IMR-90 (cell line): Measurements from ENCODE around the gene HAGH. TPM values are rescaled to one million over a fixed set of nuclear protein-coding genes. Genes with fewer than 3 reads are reported as not detected.

ENCODE experiments used
- ATAC-seq: fragments of 200-7000 bp; cut with Tn5 transposase; 2 replicates; pipeline ENCODE4 v1.9.1; 2020; ENCODE audit warnings: low read depth, mild to moderate bottlenecking, moderate library complexity
- BruUV-seq: library from RNA; stranded (reverse); fragments of 400-500 nt; replicated peaks from 2 replicates; lab custom pipeline; 2021; lab: Mats Ljungman, UMichigan
- CTCF ChIA-PET: fragments of 300-600 bp; formaldehyde crosslinking; extraction: SDS; loops from one replicate; lab custom pipeline; 2021; ENCODE audit warnings: antibody characterized with exemption; lab: Yijun Ruan, JAX
- POLR2A ChIA-PET: fragments of 300-600 bp; sonication (Branson Sonifier 250); formaldehyde crosslinking; loops from one replicate; lab custom pipeline; 2022; ENCODE audit warnings: antibody characterized with exemption; ENCODE audit not compliant: unreplicated experiment; lab: Charles Lee
- DNase-seq: peaks from one replicate; pipeline ENCODE4 v3.0.0; 2013
- H2AFZ ChIP-seq: replicated peaks from 2 replicates; pipeline ENCODE3; 2013; ENCODE audit warnings: low read length, mild to moderate bottlenecking; ENCODE audit not compliant: poor library complexity
- H2AK5ac ChIP-seq: 2 replicates; pipeline ENCODE4 v1.6.1; 2013; ENCODE audit warnings: low read depth, low read length, inconsistent platforms
- H2AK9ac ChIP-seq: replicated peaks from 2 replicates; pipeline ENCODE3; 2013; ENCODE audit warnings: mild to moderate bottlenecking, low read depth, low read length, moderate library complexity; ENCODE audit not compliant: poor library complexity
- H2BK120ac ChIP-seq: 2 replicates; pipeline ENCODE4 v1.6.1; 2013; ENCODE audit warnings: low read depth, low read length, inconsistent platforms
- H2BK15ac ChIP-seq: 3 replicates; pipeline ENCODE4 v1.6.1; 2013; ENCODE audit warnings: low read depth, low read length, inconsistent platforms
- H2BK20ac ChIP-seq: 2 replicates; pipeline ENCODE4 v1.6.1; 2013; ENCODE audit warnings: low read depth, mild to moderate bottlenecking, inconsistent platforms, low read length, moderate library complexity
- H2BK5ac ChIP-seq: 2 replicates; pipeline ENCODE4 v1.6.1; 2013; ENCODE audit warnings: mild to moderate bottlenecking, low read depth, low read length, inconsistent platforms; ENCODE audit not compliant: poor library complexity, severe bottlenecking
- H3K14ac ChIP-seq: replicated peaks from 2 replicates; pipeline ENCODE4 v1.6.1; 2013; ENCODE audit warnings: low read depth, low read length, inconsistent platforms
- H3K18ac ChIP-seq: 2 replicates; pipeline ENCODE4 v1.6.1; 2013; ENCODE audit warnings: low read depth, low read length, control low read depth
- H3K23ac ChIP-seq: 2 replicates; pipeline ENCODE4 v1.6.1; 2013; ENCODE audit warnings: low read depth, low read length, inconsistent platforms
- H3K27ac ChIP-seq: 2 replicates; pipeline ENCODE4 v1.5.1; 2013; ENCODE audit warnings: mild to moderate bottlenecking, control low read depth, low read length; ENCODE audit not compliant: insufficient read depth
- H3K27me3 ChIP-seq: 2 replicates; pipeline ENCODE4 v1.6.1; 2013; ENCODE audit warnings: low read length; ENCODE audit not compliant: control insufficient read depth, insufficient read depth
- H3K36me3 ChIP-seq: 2 replicates; pipeline ENCODE4 v1.6.1; 2013; ENCODE audit warnings: low read length, mixed read lengths; ENCODE audit not compliant: control insufficient read depth, insufficient read depth
- H3K4ac ChIP-seq: 2 replicates; pipeline ENCODE4 v1.6.1; 2013; ENCODE audit warnings: low read depth, low read length, inconsistent platforms
- H3K4me1 ChIP-seq: 2 replicates; pipeline ENCODE4 v1.6.1; 2013; ENCODE audit warnings: low read length, mixed read lengths; ENCODE audit not compliant: control insufficient read depth, insufficient read depth
- H3K4me2 ChIP-seq: 2 replicates; pipeline ENCODE4 v1.6.1; 2013; ENCODE audit warnings: low read depth, mild to moderate bottlenecking, control low read depth, low read length, moderate library complexity
- H3K4me3 ChIP-seq: 2 replicates; pipeline ENCODE4 v1.5.1; 2013; ENCODE audit warnings: low read depth, mild to moderate bottlenecking, control low read depth, low read length, moderate library complexity; ENCODE audit not compliant: insufficient read depth
- H3K56ac ChIP-seq: 2 replicates; pipeline ENCODE4 v1.6.1; 2013; ENCODE audit warnings: low read length, inconsistent platforms; ENCODE audit not compliant: insufficient read depth; ENCODE audit errors: extremely low read depth
- H3K79me1 ChIP-seq, 2 experiments: 2 replicates each; pipeline ENCODE4 v1.6.1; 2013; ENCODE audit warnings: low read length in 2 of 2, inconsistent platforms in 1 of 2, low read depth in 1 of 2
- H3K9ac ChIP-seq: 2 replicates; pipeline ENCODE4 v1.6.1; 2013; ENCODE audit warnings: low read depth, low read length, control low read depth
- H3K9me1 ChIP-seq: 2 replicates; pipeline ENCODE4 v1.6.1; 2013; ENCODE audit warnings: low read length, inconsistent platforms; ENCODE audit not compliant: insufficient read depth
- H3K9me3 ChIP-seq: 2 replicates; pipeline ENCODE4 v1.6.1; 2013; ENCODE audit warnings: low read length; ENCODE audit not compliant: control insufficient read depth, insufficient read depth
- H4K20me1 ChIP-seq: 2 replicates; pipeline ENCODE4 v1.6.1; 2013; ENCODE audit warnings: low read length, inconsistent platforms; ENCODE audit not compliant: insufficient read depth
- H4K5ac ChIP-seq: 2 replicates; pipeline ENCODE4 v1.6.1; 2013; ENCODE audit warnings: mild to moderate bottlenecking, low read depth, low read length, control low read depth
- H4K8ac ChIP-seq, 2 experiments: 2 replicates each; pipeline ENCODE4 v1.6.1; 2013; ENCODE audit warnings: low read depth in 2 of 2, low read length in 2 of 2, control low read depth in 1 of 2, inconsistent platforms in 1 of 2
- H4K91ac ChIP-seq: 2 replicates; pipeline ENCODE4 v1.6.1; 2013; ENCODE audit warnings: low read depth, low read length, inconsistent platforms; ENCODE audit not compliant: insufficient read depth
- BHLHE40 ChIP-seq: fragments of 150-350 bp; IDR thresholded peaks from 2 replicates; pipeline ENCODE4 v1.6.1; 2016; ENCODE audit warnings: mild to moderate bottlenecking, low read depth, low read length
- MAFK ChIP-seq: IDR thresholded peaks from 2 replicates; pipeline ENCODE4 v1.6.1; 2012; ENCODE audit warnings: low read depth, low read length, improper control_type of control experiment
- RAD21 ChIP-seq: IDR thresholded peaks from 2 replicates; pipeline ENCODE4 v1.6.1; 2012; ENCODE audit warnings: low read length, improper control_type of control experiment
- WGBS, 2 experiments: methylation state at CpG; one replicate each; pipeline versions ENCODE4 v1.1.5 to v1.1.7; 2013; ENCODE audit warnings: missing lambda C conversion rate in 2 of 2; ENCODE audit not compliant: insufficient read length in 1 of 2; ENCODE audit errors: extremely low coverage in 2 of 2; 5-methylcytosine and 5-hydroxymethylcytosine counted together
- dilution Hi-C: fragments of 300-500 bp; cut with HindIII; formaldehyde crosslinking; loops from one replicate; pipeline ENCODE4 v1.14.3; 2018; ENCODE audit warnings: low sequenced_read_pairs; ENCODE audit not compliant: unreplicated experiment
- in situ Hi-C: fragments of 300-500 bp; cut with MboI; formaldehyde crosslinking; loops from 3 replicates; pipeline ENCODE4 v1.14.3; 2019; ENCODE audit warnings: low sequenced_read_pairs, inconsistent platforms, mixed read lengths
- intact Hi-C: fragments of 100-400 bp; cut with micrococcal nuclease; formaldehyde crosslinking; loops from 2 replicates; pipeline ENCODE4 v1.10.0; 2022
- polyA plus RNA-seq, 3 experiments: library from polyadenylated mRNA; depleted of rRNA; stranded (reverse); fragments of >200 nt; gene quantifications; 2 replicates each; pipeline ENCODE4 v1.2.3, GENCODE V29; 2012; ENCODE audit warnings: low replicate concordance in 1 of 3
- total RNA-seq: library from RNA; depleted of rRNA; stranded (reverse); fragments of >200 nt; gene quantifications from 2 replicates; pipeline ENCODE4 v1.2.3, GENCODE V29; 2012
- TF ChIP-seq, protein P1 (sequence below): conservative IDR thresholded peaks from 2 replicates; pipeline ENCODE4 v1.5.1; 2012; ENCODE audit warnings: mild to moderate bottlenecking, low read depth, low read length, improper control_type of control experiment

Gene HAGH
- total and polyA plus RNA-seq, 2 of the 4 experiments (the other 2 are of a cell fraction): 30.8 to 52.2 TPM

DNA sequence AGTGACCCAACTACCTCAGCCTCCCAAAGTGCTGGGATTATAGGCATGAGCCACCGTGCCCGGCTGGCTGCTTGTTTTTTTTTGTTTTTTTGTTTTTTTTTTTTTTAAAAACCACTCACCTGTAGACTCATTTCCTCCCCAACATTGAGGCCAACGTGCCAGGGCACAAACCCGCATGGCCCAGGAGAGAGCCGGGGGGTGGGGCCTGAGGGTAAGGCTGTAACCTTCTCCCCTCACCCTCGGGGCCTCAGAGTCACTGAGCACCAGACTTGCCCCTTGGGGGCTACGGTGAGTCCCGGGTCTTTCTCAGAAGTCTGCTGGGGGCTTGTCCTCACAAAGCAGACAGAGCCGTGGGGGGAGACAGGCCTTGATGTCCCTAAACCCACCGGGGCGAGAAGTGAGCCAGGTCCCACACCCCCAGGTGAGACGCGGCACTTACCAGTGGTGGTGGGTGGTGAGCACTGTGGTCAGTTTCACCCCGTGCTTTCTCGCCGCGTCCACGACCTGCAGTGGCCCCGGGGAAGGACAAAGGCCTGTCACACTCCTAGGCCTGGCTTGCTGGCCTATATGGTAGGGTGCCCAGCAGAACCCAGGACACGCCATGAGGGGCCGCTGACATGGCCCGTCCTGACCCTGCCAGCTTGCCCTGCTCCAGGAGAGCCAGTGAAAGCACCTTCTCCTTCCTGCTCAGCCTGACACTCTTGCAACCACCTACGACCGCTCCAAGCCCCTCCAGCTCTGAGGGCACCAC, 4.6 kb downstream of the HAGH start:
- WGBS, 2 experiments: 97% methylated on average over 6 of the region's 24 CpGs; no CpG with 5 or more reads in 1 of the 2 experiments
- Histone ChIP-seq H3K4ac (no peak overlapping the region), H4K5ac (no peak overlapping the region), H3K36me3 (peaks cover 10% of the 10 kb centered on the region), H2AK9ac (no peak overlapping the region), H2AFZ (no peak overlapping the region), H2BK15ac (no peak overlapping the region), H3K18ac (no peak overlapping the region), H2BK20ac (no peak overlapping the region), H3K4me3 (no peak overlapping the region), H2BK5ac (no peak overlapping the region), H4K91ac (no peak overlapping the region), H3K9me1 (no peaks in the 10 kb centered on the region; the same call in 1 of the 2 replicates), H2AK5ac (no peak overlapping the region), H3K4me2 (no peak overlapping the region), H3K56ac (no peak overlapping the region), H2BK120ac (no peak overlapping the region), H4K20me1 (0 out of 2 replicates have a peak, but pooled peaks cover 3% of the 10 kb centered on the region), H3K23ac (no peak overlapping the region), H3K4me1 (peaks cover 4% of the 10 kb centered on the region; the same call in 1 of the 2 replicates), H3K27me3 (no peaks in the 10 kb centered on the region), H4K8ac (no peak overlapping the region), H3K14ac (no peak overlapping the region), H3K79me1 (peaks cover 8 to 29% of the 10 kb centered on the region in 2 experiments; a peak in 3 of 4 replicates), H3K27ac (no peak overlapping the region), H3K9me3 (no peaks in the 10 kb centered on the region), H3K9ac (no peak overlapping the region)
- in situ Hi-C loops: no loop called here
- intact Hi-C loops: no loop called here
- ChIA-PET POLR2A (no interaction called here), CTCF (no interaction called here)
- DNase-seq (no peak), ATAC-seq (no peak)
- dilution Hi-C loops: no loop called here
- no peak for TF ChIP-seq MAFK
- no peak for TF ChIP-seq RAD21
- TF ChIP-seq BHLHE40: no peak
- TF ChIP-seq, protein P1, sequence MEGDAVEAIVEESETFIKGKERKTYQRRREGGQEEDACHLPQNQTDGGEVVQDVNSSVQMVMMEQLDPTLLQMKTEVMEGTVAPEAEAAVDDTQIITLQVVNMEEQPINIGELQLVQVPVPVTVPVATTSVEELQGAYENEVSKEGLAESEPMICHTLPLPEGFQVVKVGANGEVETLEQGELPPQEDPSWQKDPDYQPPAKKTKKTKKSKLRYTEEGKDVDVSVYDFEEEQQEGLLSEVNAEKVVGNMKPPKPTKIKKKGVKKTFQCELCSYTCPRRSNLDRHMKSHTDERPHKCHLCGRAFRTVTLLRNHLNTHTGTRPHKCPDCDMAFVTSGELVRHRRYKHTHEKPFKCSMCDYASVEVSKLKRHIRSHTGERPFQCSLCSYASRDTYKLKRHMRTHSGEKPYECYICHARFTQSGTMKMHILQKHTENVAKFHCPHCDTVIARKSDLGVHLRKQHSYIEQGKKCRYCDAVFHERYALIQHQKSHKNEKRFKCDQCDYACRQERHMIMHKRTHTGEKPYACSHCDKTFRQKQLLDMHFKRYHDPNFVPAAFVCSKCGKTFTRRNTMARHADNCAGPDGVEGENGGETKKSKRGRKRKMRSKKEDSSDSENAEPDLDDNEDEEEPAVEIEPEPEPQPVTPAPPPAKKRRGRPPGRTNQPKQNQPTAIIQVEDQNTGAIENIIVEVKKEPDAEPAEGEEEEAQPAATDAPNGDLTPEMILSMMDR: no peak
- no TSS peak for BruUV-seq
